HepG2 (cell line): ENCODE results near the gene HTRA2. TPM values are rescaled to one million over a fixed set of nuclear protein-coding genes. Genes with fewer than 3 reads are reported as not detected.

Experiments
- AKAP8 ChIP-seq: sonication (generic); formaldehyde crosslinking; IDR thresholded peaks from 2 replicates; pipeline ENCODE4 v1.5.1; 2020; ENCODE audit warnings: mild to moderate bottlenecking, missing genetic modification reagents
- CREM ChIP-seq, 2 experiments: sonication (generic) in 1 of 2; formaldehyde crosslinking in 1 of 2; IDR thresholded peaks; 2 replicates each; pipeline versions ENCODE4 v1.4.0 to v1.6.1; 2016 to 2020; ENCODE audit warnings: antibody characterized with exemption in 1 of 2, mild to moderate bottlenecking in 1 of 2, missing genetic modification reagents in 1 of 2
- FOXJ3 ChIP-seq: sonication (generic); formaldehyde crosslinking; IDR thresholded peaks from 2 replicates; pipeline ENCODE4 v1.4.0; 2020; ENCODE audit warnings: missing genetic modification reagents, mild to moderate bottlenecking, borderline replicate concordance
- PAF1 ChIP-seq: IDR thresholded peaks from 2 replicates; pipeline ENCODE4 v1.6.1; 2016; ENCODE audit warnings: missing genetic modification reagents, missing compliant biosample characterization
- POGK ChIP-seq: sonication (generic); formaldehyde crosslinking; conservative IDR thresholded peaks from 2 replicates; pipeline ENCODE4 v1.8.0; 2022; ENCODE audit warnings: mild to moderate bottlenecking, moderate library complexity, missing genetic modification reagents
- PRDM10 ChIP-seq: sonication (generic); formaldehyde crosslinking; IDR thresholded peaks from 2 replicates; pipeline ENCODE4 v1.4.0; 2020; ENCODE audit warnings: low read depth, missing genetic modification reagents
- TFE3 ChIP-seq: IDR thresholded peaks from 2 replicates; pipeline ENCODE4 v1.6.1; 2016
- ZEB1 ChIP-seq: IDR thresholded peaks from 2 replicates; pipeline ENCODE4 v1.6.1; 2012; ENCODE audit warnings: mild to moderate bottlenecking, low read depth, inconsistent platforms; ENCODE audit not compliant: insufficient replicate concordance
- ZFY ChIP-seq: sonication (generic); formaldehyde crosslinking; IDR thresholded peaks from 2 replicates; pipeline ENCODE4 v1.4.0; 2020; ENCODE audit warnings: missing genetic modification reagents
- ZNF225 ChIP-seq: sonication (generic); formaldehyde crosslinking; IDR thresholded peaks from 2 replicates; pipeline ENCODE4 v1.4.0; 2020; ENCODE audit warnings: mild to moderate bottlenecking, missing genetic modification reagents
- ZNF253 ChIP-seq: sonication (generic); formaldehyde crosslinking; IDR thresholded peaks from 2 replicates; pipeline ENCODE4 v1.8.0; 2022; ENCODE audit warnings: mild to moderate bottlenecking, missing genetic modification reagents, borderline replicate concordance
- ZNF33B ChIP-seq: sonication (generic); formaldehyde crosslinking; IDR thresholded peaks from 2 replicates; pipeline ENCODE4 v1.5.1; 2020; ENCODE audit warnings: mild to moderate bottlenecking, missing genetic modification reagents
- ZNF670 ChIP-seq: sonication (generic); formaldehyde crosslinking; IDR thresholded peaks from 2 replicates; pipeline ENCODE4 v1.8.0; 2022; ENCODE audit warnings: mild to moderate bottlenecking, missing genetic modification reagents, borderline replicate concordance
- ZNF749 ChIP-seq: sonication (generic); formaldehyde crosslinking; IDR thresholded peaks from 2 replicates; pipeline ENCODE4 v1.8.0; 2022; ENCODE audit warnings: mild to moderate bottlenecking, missing genetic modification reagents, moderate library complexity, borderline replicate concordance
- polyA plus RNA-seq, 8 experiments: library from polyadenylated mRNA; depleted of rRNA in 3 of 8; stranded (reverse) in 7 of 8; unstranded in 1 of 8; fragments of >200 nt; fragmentation: Illumina TruSeq in 4 of 8; extraction: Trizol in 4 of 8; gene quantifications; 2 replicates each; pipeline versions ENCODE4 v1.2.1 to v1.2.3, GENCODE V29; 2011 to 2016; ENCODE audit warnings: low read depth in 4 of 8, missing spikeins in 1 of 8, mixed read lengths in 1 of 8; ENCODE audit not compliant: insufficient read depth in 1 of 8
- total RNA-seq, 5 experiments: library from RNA; depleted of rRNA; stranded (reverse); fragments of >200 nt; fragmentation: Illumina TruSeq; extraction: Trizol; gene quantifications; 2 replicates each; pipeline ENCODE4 v1.2.3, GENCODE V29; 2016; ENCODE audit warnings: low read depth in 1 of 5

HTRA2 gene
- total and polyA plus RNA-seq, 2 of the 13 experiments (the other 11 are each of a cell fraction or from before 2014, with no cell fraction given): 47.7 to 50.3 TPM

- TF ChIP-seq CREM (IDR thresholded peaks at IDR 0.05) (peak; percentile 75), CREM (CRISPR knock-in tag; IDR thresholded peaks at IDR 0.05) (no peak), PRDM10 (no peak), ZNF33B (CRISPR knock-in tag) (no peak), AKAP8 (CRISPR knock-in tag) (no peak; the same call in 1 of the 2 replicates), ZEB1 (no peak), FOXJ3 (CRISPR knock-in tag) (no peak), TFE3 (CRISPR knock-in tag) (peak; percentile 64; the same call in 1 of the 2 replicates), ZNF253 (no peak), ZNF670 (CRISPR knock-in tag) (no peak; the same call in 1 of the 2 replicates), ZNF225 (CRISPR knock-in tag) (no peak), ZNF749 (CRISPR knock-in tag) (0 out of 2 replicates have a peak, but pooled peaks have one; percentile 12), ZFY (CRISPR knock-in tag) (peak; percentile 39), POGK (CRISPR knock-in tag) (no peak), PAF1 (0 out of 2 replicates have a peak, but pooled peaks have one; percentile 22)
These were observed 27.5 kb upstream of the HTRA2 start (continued) for GRCh38 chr2:74502147-74502719.
